ENCODE measurements around the gene DSTN. TPM values are rescaled to one million over a fixed set of nuclear protein-coding genes. Genes with fewer than 3 reads are reported as not detected.

Gene DSTN
- total RNA-seq, 4 donors from 2014 or later = 242 to 616 (median 360) TPM

GRCh38 chr20:17640146-17640874 is 70.4 kb downstream of the DSTN start:
- Histone ChIP-seq H3K27me3 (no peaks in the 10 kb centered on the region), H3K27ac (no peak overlapping the region), H3K4me1 (peaks cover 4 to 46% (median 12%) of the 10 kb centered on the region in 3 donors), H3K36me3 (peaks cover 3 to 84% (median 26%) of the 10 kb centered on the region in 3 donors), H3K9me3 (no peaks in the 10 kb centered on the region), H3K4me3 (no peak overlapping the region)
- 91 to 92% methylated on average over 11 to 12 of the region's 12 CpGs for WGBS, 2 donors
- TF ChIP-seq, protein P1, sequence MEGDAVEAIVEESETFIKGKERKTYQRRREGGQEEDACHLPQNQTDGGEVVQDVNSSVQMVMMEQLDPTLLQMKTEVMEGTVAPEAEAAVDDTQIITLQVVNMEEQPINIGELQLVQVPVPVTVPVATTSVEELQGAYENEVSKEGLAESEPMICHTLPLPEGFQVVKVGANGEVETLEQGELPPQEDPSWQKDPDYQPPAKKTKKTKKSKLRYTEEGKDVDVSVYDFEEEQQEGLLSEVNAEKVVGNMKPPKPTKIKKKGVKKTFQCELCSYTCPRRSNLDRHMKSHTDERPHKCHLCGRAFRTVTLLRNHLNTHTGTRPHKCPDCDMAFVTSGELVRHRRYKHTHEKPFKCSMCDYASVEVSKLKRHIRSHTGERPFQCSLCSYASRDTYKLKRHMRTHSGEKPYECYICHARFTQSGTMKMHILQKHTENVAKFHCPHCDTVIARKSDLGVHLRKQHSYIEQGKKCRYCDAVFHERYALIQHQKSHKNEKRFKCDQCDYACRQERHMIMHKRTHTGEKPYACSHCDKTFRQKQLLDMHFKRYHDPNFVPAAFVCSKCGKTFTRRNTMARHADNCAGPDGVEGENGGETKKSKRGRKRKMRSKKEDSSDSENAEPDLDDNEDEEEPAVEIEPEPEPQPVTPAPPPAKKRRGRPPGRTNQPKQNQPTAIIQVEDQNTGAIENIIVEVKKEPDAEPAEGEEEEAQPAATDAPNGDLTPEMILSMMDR (IDR thresholded peaks at IDR 0.05) = no peak
- no peak for TF ChIP-seq POLR2A (IDR thresholded peaks at IDR 0.05)
- intact Hi-C loops (cut with DNase I) = no loop called here
- no peak for DNase-seq

GRCh38 chr20:17640875-17641378 is 71.1 kb downstream of the DSTN start:
- 100% methylated on average over 3 of the region's 14 CpGs; no CpG with 5 or more reads in 1 of the 2 donors for WGBS, 2 donors
- Histone ChIP-seq H3K4me3 (no peak overlapping the region), H3K27ac (no peak overlapping the region), H3K27me3 (no peaks in the 10 kb centered on the region), H3K36me3 (peaks cover 1 to 78% (median 22%) of the 10 kb centered on the region in 3 donors), H3K4me1 (peaks cover 4 to 46% (median 7%) of the 10 kb centered on the region in 3 donors), H3K9me3 (no peaks in the 10 kb centered on the region)
- DNase-seq = no peak
- no peak for TF ChIP-seq POLR2A (IDR thresholded peaks at IDR 0.05)
- TF ChIP-seq, protein P1 (IDR thresholded peaks at IDR 0.05) = no peak
- intact Hi-C loops (cut with DNase I) = no loop called here

- H3K27ac ChIP-seq = no peak overlapping the region
- H3K4me3 ChIP-seq = no peak overlapping the region
- H3K27me3 ChIP-seq = no peaks in the 10 kb centered on the region
- intact Hi-C loops (cut with DNase I) = no loop called here
- DNase-seq = no peak
- TF ChIP-seq, protein P1 (IDR thresholded peaks at IDR 0.05) = no peak
- TF ChIP-seq POLR2A (IDR thresholded peaks at IDR 0.05) = no peak
- 94 to 100% methylated on average over 2 to 9 of the region's 18 CpGs for WGBS, 2 donors
- peaks cover 0 to 72% (median 22%) of the 10 kb centered on the region in 3 donors for H3K36me3 ChIP-seq
- H3K4me1 ChIP-seq = peaks cover under 1 to 43% (median under 1%) of the 10 kb centered on the region in 3 donors
- H3K9me3 ChIP-seq = no peaks in the 10 kb centered on the region
Measured at GRCh38 chr20:17641520-17641964, 71.7 kb downstream of the DSTN start.

DNA sequence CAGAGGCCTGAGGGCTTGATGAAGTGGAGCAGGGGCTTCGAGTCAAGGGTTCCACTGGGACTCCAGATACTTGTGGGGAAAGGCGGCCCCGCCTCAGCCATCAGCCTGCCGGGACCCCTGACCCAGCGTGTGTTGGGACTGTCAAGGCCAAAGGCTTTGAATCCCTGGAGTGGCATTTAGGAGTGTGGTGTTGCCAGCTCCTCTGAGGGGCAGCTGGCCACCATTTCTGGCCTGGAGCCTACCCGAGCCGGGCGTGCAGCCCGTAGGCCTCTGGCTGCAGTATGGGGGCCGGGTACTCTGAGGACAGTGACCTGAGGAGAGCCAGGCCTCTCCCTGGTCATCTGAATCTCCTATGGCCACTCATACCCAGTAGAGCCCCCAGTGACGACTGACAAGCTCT is 72.1 kb downstream of the DSTN start:
- Histone ChIP-seq H3K9me3 (no peaks in the 10 kb centered on the region), H3K4me1 (peaks cover 0 to 43% (median 0%) of the 10 kb centered on the region in 3 donors), H3K27ac (no peak overlapping the region), H3K27me3 (no peaks in the 10 kb centered on the region), H3K4me3 (no peak overlapping the region), H3K36me3 (peaks cover 0 to 67% (median 22%) of the 10 kb centered on the region in 3 donors)
- TF ChIP-seq, protein P1 (IDR thresholded peaks at IDR 0.05) = no peak
- no peak for TF ChIP-seq POLR2A (IDR thresholded peaks at IDR 0.05)
- WGBS, 2 donors = 77 to 97% methylated on average over 5 to 6 of the region's 11 CpGs
- DNase-seq = no peak
- intact Hi-C loops (cut with DNase I) = no loop called here

Measured in esophagus squamous epithelium (tissue), 5 donors.